CD8-positive, alpha-beta memory T cell (primary cell): Measurements from ENCODE around the gene ZNF385B. TPM values are rescaled to one million over a fixed set of nuclear protein-coding genes. Genes with fewer than 3 reads are reported as not detected.

ENCODE experiments used
- CTCF ChIA-PET: fragments of 350-600 bp; sonication (Branson Sonifier 250); formaldehyde crosslinking; loops from one replicate; lab custom pipeline; 2021; ENCODE audit warnings: antibody characterized with exemption; lab: Charles Lee
- POLR2A ChIA-PET: fragments of 350-600 bp; sonication (Branson Sonifier 250); formaldehyde crosslinking; loops from one replicate; lab custom pipeline; 2021; ENCODE audit warnings: antibody characterized with exemption; lab: Charles Lee
- DNase-seq, 5 donors: peaks; one replicate each; pipeline versions ENCODE4 v3.0.0 to v3.0.0-alpha.2; 2020 to 2022; ENCODE audit warnings: mixed read lengths in 1 of 5
- H3K27ac ChIP-seq: one replicate; pipeline ENCODE4 v1.7.0; 2013; ENCODE audit warnings: low read depth, mild to moderate bottlenecking, low read length, moderate library complexity
- H3K27me3 ChIP-seq: 2 replicates; pipeline ENCODE4 v1.7.0; 2013; ENCODE audit warnings: low read length, mild to moderate bottlenecking; ENCODE audit not compliant: insufficient read depth, poor library complexity, severe bottlenecking
- H3K36me3 ChIP-seq: 2 replicates; pipeline ENCODE4 v1.7.0; 2013; ENCODE audit warnings: mild to moderate bottlenecking, low read length, moderate library complexity; ENCODE audit not compliant: insufficient read depth
- H3K4me1 ChIP-seq: 2 replicates; pipeline ENCODE4 v1.7.0; 2013; ENCODE audit warnings: mild to moderate bottlenecking, low read length, moderate library complexity; ENCODE audit not compliant: insufficient read depth
- H3K4me3 ChIP-seq: 2 replicates; pipeline ENCODE4 v1.7.0; 2013; ENCODE audit warnings: mild to moderate bottlenecking, low read length
- H3K9me3 ChIP-seq: 2 replicates; pipeline ENCODE4 v1.7.0; 2013; ENCODE audit warnings: mild to moderate bottlenecking, low read length
- H3K27ac Mint-ChIP-seq, 8 donors: one replicate each; pipeline ENCODE4 v1.8.0; 2020 to 2021; ENCODE audit warnings: mixed read lengths in 8 of 8, mild to moderate bottlenecking in 6 of 8, inconsistent platforms in 3 of 8, moderate library complexity in 3 of 8
- H3K27me3 Mint-ChIP-seq, 2 donors: one replicate each; pipeline ENCODE4 v1.8.0; 2020 to 2021; ENCODE audit warnings: mixed read lengths in 2 of 2, mild to moderate bottlenecking in 1 of 2, moderate library complexity in 1 of 2
- H3K36me3 Mint-ChIP-seq, 3 donors: one replicate each; pipeline ENCODE4 v1.8.0; 2020 to 2021; ENCODE audit warnings: mixed read lengths in 3 of 3, inconsistent platforms in 1 of 3, mild to moderate bottlenecking in 1 of 3
- H3K4me1 Mint-ChIP-seq, 3 donors: one replicate each; pipeline ENCODE4 v1.8.0; 2020 to 2021; ENCODE audit warnings: mixed read lengths in 3 of 3, inconsistent platforms in 1 of 3, mild to moderate bottlenecking in 1 of 3
- H3K4me3 Mint-ChIP-seq, 7 donors: one replicate each; pipeline ENCODE4 v1.8.0; 2020 to 2021; ENCODE audit warnings: mixed read lengths in 7 of 7, mild to moderate bottlenecking in 6 of 7, moderate library complexity in 4 of 7, inconsistent platforms in 2 of 7
- H3K9me3 Mint-ChIP-seq, 5 donors: one replicate each; pipeline ENCODE4 v1.8.0; 2020 to 2022; ENCODE audit warnings: mixed read lengths in 5 of 5, mild to moderate bottlenecking in 3 of 5, moderate library complexity in 2 of 5, inconsistent platforms in 1 of 5
- polyA plus RNA-seq: library from polyadenylated mRNA; unstranded; fragments of 300-500 nt; fragmentation: Illumina TruSeq; gene quantifications from one replicate; pipeline ENCODE4 v1.2.3, GENCODE V29; 2021
- total RNA-seq, 2 experiments: library from RNA; stranded (reverse); gene quantifications; one replicate each; pipeline ENCODE4 v1.2.3, GENCODE V29; 2021

Gene ZNF385B
- total and polyA plus RNA-seq, 3 experiments from 2014 or later = not detected

- POLR2A ChIA-PET = no interaction called here
- H3K4me3 Mint-ChIP-seq = no peak overlapping the region
- DNase-seq = no peak
- no peaks in the 10 kb centered on the region for H3K9me3 Mint-ChIP-seq
- peaks cover 0 to 10% of the 10 kb centered on the region in 2 donors for H3K27me3 Mint-ChIP-seq
- H3K36me3 Mint-ChIP-seq = no peaks in the 10 kb centered on the region
- H3K27ac Mint-ChIP-seq = no peak overlapping the region
- Histone ChIP-seq H3K4me1 (no peaks in the 10 kb centered on the region), H3K27ac (no peak overlapping the region), H3K9me3 (no peaks in the 10 kb centered on the region), H3K27me3 (no peaks in the 10 kb centered on the region), H3K36me3 (no peaks in the 10 kb centered on the region), H3K4me3 (no peak overlapping the region)
- no peaks in the 10 kb centered on the region for H3K4me1 Mint-ChIP-seq
- CTCF ChIA-PET = no interaction called here
These were observed 35.9 kb downstream of the ZNF385B start for GRCh38 chr2:179825494-179825893.

GRCh38 chr2:179824961-179825360 is 36.5 kb downstream of the ZNF385B start:
- Histone ChIP-seq H3K27ac (no peak overlapping the region), H3K4me1 (no peaks in the 10 kb centered on the region), H3K36me3 (no peaks in the 10 kb centered on the region), H3K4me3 (no peak overlapping the region), H3K9me3 (no peaks in the 10 kb centered on the region), H3K27me3 (no peaks in the 10 kb centered on the region)
- Mint-ChIP-seq H3K36me3 (no peaks in the 10 kb centered on the region), H3K9me3 (no peaks in the 10 kb centered on the region), H3K27me3 (peaks cover 0 to 10% of the 10 kb centered on the region in 2 donors), H3K4me3 (no peak overlapping the region), H3K4me1 (no peaks in the 10 kb centered on the region), H3K27ac (no peak overlapping the region)
- ChIA-PET POLR2A (no interaction called here), CTCF (no interaction called here)
- DNase-seq = no peak

DNA sequence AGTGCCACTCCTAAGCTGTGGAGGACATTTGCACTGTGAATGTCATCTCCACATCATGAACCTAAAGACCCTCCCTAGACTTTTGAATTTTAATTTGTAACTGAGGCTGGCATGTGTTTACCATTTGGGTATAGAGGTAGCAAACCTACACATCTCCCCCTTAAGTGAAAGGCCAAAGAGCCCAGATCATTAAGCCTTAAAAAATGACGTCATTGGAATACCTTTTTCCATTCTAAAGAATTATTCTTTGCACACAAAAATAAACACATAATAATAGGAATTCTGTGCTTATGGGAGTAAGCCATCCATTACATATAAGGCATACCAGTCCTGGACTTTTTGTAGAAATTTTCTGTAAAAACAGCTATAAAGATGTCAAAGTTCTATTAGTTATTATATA is 38.9 kb downstream of the ZNF385B start:
- ChIA-PET CTCF (no interaction called here), POLR2A (no interaction called here)
- H3K36me3 Mint-ChIP-seq = no peaks in the 10 kb centered on the region
- no peak overlapping the region for H3K4me3 Mint-ChIP-seq
- H3K27me3 ChIP-seq = no peaks in the 10 kb centered on the region
- peaks cover 0 to 6% of the 10 kb centered on the region in 2 donors for H3K27me3 Mint-ChIP-seq
- no peaks in the 10 kb centered on the region for H3K4me1 ChIP-seq
- no peak overlapping the region for H3K4me3 ChIP-seq
- no peaks in the 10 kb centered on the region for H3K9me3 ChIP-seq
- H3K4me1 Mint-ChIP-seq = no peaks in the 10 kb centered on the region
- DNase-seq = no peak
- H3K27ac Mint-ChIP-seq = no peak overlapping the region
- no peaks in the 10 kb centered on the region for H3K9me3 Mint-ChIP-seq
- H3K27ac ChIP-seq = no peak overlapping the region
- H3K36me3 ChIP-seq = no peaks in the 10 kb centered on the region

- H3K9me3 Mint-ChIP-seq = no peaks in the 10 kb centered on the region
- H3K4me3 ChIP-seq = no peak overlapping the region
- no peaks in the 10 kb centered on the region for H3K4me1 ChIP-seq
- no peaks in the 10 kb centered on the region for H3K36me3 Mint-ChIP-seq
- CTCF ChIA-PET = no interaction called here
- POLR2A ChIA-PET = no interaction called here
- H3K27me3 ChIP-seq = no peaks in the 10 kb centered on the region
- H3K9me3 ChIP-seq = no peaks in the 10 kb centered on the region
- H3K27me3 Mint-ChIP-seq = no peaks in the 10 kb centered on the region
- H3K36me3 ChIP-seq = no peaks in the 10 kb centered on the region
- no peak overlapping the region for H3K4me3 Mint-ChIP-seq
- no peak overlapping the region for H3K27ac ChIP-seq
- DNase-seq = no peak
- H3K27ac Mint-ChIP-seq = no peak overlapping the region
- no peaks in the 10 kb centered on the region for H3K4me1 Mint-ChIP-seq
These were observed 42.9 kb downstream of the ZNF385B start for GRCh38 chr2:179818546-179818945.

DNA sequence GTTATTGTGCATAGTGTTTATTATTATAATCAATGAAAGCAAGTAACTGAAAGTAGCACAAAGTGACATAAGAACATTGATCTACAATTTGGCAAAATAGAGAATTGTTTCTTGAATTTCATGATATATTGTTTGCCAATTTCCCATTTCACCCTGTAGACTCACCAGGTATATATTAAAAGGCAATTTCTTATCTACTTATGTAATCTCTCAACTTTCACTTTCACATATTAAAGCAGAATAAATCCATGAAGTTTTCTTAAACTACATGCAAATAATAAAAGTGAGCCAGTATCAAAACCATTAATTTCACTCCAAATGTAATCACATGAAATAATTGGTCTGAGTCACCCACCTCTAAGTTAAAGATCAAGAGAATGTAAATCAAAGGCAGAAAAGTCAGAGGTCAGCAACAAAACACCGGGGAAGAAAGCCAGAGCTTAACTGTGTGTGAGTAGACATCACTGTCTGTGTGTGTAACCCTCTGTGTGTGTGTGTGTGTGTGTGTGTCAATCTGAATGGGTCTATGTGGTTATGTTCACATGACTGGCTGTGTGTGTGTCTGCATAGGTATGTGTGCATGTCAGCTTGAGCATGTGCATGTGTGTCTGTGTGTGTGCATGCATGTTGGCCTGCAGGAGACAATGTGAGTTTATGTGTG is 44.1 kb downstream of the ZNF385B start:
- H3K4me1 Mint-ChIP-seq = no peaks in the 10 kb centered on the region
- no peak overlapping the region for H3K27ac ChIP-seq
- no peaks in the 10 kb centered on the region for H3K4me1 ChIP-seq
- CTCF ChIA-PET = no interaction called here
- H3K36me3 ChIP-seq = no peaks in the 10 kb centered on the region
- no peaks in the 10 kb centered on the region for H3K9me3 ChIP-seq
- H3K27ac Mint-ChIP-seq = no peak overlapping the region
- H3K9me3 Mint-ChIP-seq = no peaks in the 10 kb centered on the region
- POLR2A ChIA-PET = no interaction called here
- no peaks in the 10 kb centered on the region for H3K36me3 Mint-ChIP-seq
- DNase-seq = no peak
- no peak overlapping the region for H3K4me3 ChIP-seq
- no peaks in the 10 kb centered on the region for H3K27me3 ChIP-seq
- no peak overlapping the region for H3K4me3 Mint-ChIP-seq
- H3K27me3 Mint-ChIP-seq = no peaks in the 10 kb centered on the region

- Mint-ChIP-seq H3K4me3 (no peak overlapping the region), H3K27me3 (no peaks in the 10 kb centered on the region), H3K36me3 (no peaks in the 10 kb centered on the region), H3K9me3 (peaks cover 0 to 5% (median 0%) of the 10 kb centered on the region in 5 donors), H3K27ac (no peak overlapping the region), H3K4me1 (no peaks in the 10 kb centered on the region)
- Histone ChIP-seq H3K4me1 (no peaks in the 10 kb centered on the region), H3K36me3 (no peaks in the 10 kb centered on the region), H3K9me3 (no peaks in the 10 kb centered on the region), H3K27ac (no peak overlapping the region), H3K4me3 (no peak overlapping the region), H3K27me3 (no peaks in the 10 kb centered on the region)
- POLR2A ChIA-PET = no interaction called here
- CTCF ChIA-PET = no interaction called here
- no peak for DNase-seq
These were observed 47.4 kb downstream of the ZNF385B start for GRCh38 chr2:179814050-179814449.

GRCh38 chr2:179812501-179812900 is 48.9 kb downstream of the ZNF385B start:
- peaks cover 0 to 2% of the 10 kb centered on the region in 2 donors for H3K27me3 Mint-ChIP-seq
- Histone ChIP-seq H3K27ac (no peak overlapping the region), H3K27me3 (no peaks in the 10 kb centered on the region), H3K4me1 (no peaks in the 10 kb centered on the region), H3K9me3 (no peaks in the 10 kb centered on the region), H3K36me3 (no peaks in the 10 kb centered on the region), H3K4me3 (no peak overlapping the region)
- no peaks in the 10 kb centered on the region for H3K36me3 Mint-ChIP-seq
- DNase-seq = no peak
- no peaks in the 10 kb centered on the region for H3K4me1 Mint-ChIP-seq
- CTCF ChIA-PET = no interaction called here
- H3K27ac Mint-ChIP-seq = no peak overlapping the region
- POLR2A ChIA-PET = no interaction called here
- H3K9me3 Mint-ChIP-seq = peaks cover 0 to 5% (median 0%) of the 10 kb centered on the region in 5 donors
- no peak overlapping the region for H3K4me3 Mint-ChIP-seq

GRCh38 chr2:179811042-179811441 is 50.4 kb downstream of the ZNF385B start:
- Mint-ChIP-seq H3K27ac (no peak overlapping the region), H3K27me3 (peaks cover 0 to 2% of the 10 kb centered on the region in 2 donors), H3K36me3 (no peaks in the 10 kb centered on the region), H3K4me1 (no peaks in the 10 kb centered on the region), H3K4me3 (no peak overlapping the region), H3K9me3 (peaks cover 0 to 5% (median 0%) of the 10 kb centered on the region in 5 donors)
- Histone ChIP-seq H3K27me3 (no peaks in the 10 kb centered on the region), H3K36me3 (no peaks in the 10 kb centered on the region), H3K9me3 (no peaks in the 10 kb centered on the region), H3K4me1 (no peaks in the 10 kb centered on the region), H3K4me3 (no peak overlapping the region), H3K27ac (no peak overlapping the region)
- ChIA-PET CTCF (no interaction called here), POLR2A (no interaction called here)
- no peak for DNase-seq
